IMR-90 (cell line): ENCODE data around the gene ZFP36L2. TPM values are rescaled to one million over a fixed set of nuclear protein-coding genes. Genes with fewer than 3 reads are reported as not detected.

ENCODE experiments used
- ATAC-seq: fragments of 200-7000 bp; cut with Tn5 transposase; 2 replicates; pipeline ENCODE4 v1.9.1; 2020; ENCODE audit warnings: low read depth, mild to moderate bottlenecking, moderate library complexity
- BruUV-seq: library from RNA; stranded (reverse); fragments of 400-500 nt; replicated peaks from 2 replicates; lab custom pipeline; 2021; lab: Mats Ljungman, UMichigan
- CTCF ChIA-PET: fragments of 300-600 bp; formaldehyde crosslinking; extraction: SDS; loops from one replicate; lab custom pipeline; 2021; ENCODE audit warnings: antibody characterized with exemption; lab: Yijun Ruan, JAX
- POLR2A ChIA-PET: fragments of 300-600 bp; sonication (Branson Sonifier 250); formaldehyde crosslinking; loops from one replicate; lab custom pipeline; 2022; ENCODE audit warnings: antibody characterized with exemption; ENCODE audit not compliant: unreplicated experiment; lab: Charles Lee
- DNase-seq: peaks from one replicate; pipeline ENCODE4 v3.0.0; 2013
- H2AFZ ChIP-seq: replicated peaks from 2 replicates; pipeline ENCODE3; 2013; ENCODE audit warnings: low read length, mild to moderate bottlenecking; ENCODE audit not compliant: poor library complexity
- H2AK5ac ChIP-seq: 2 replicates; pipeline ENCODE4 v1.6.1; 2013; ENCODE audit warnings: low read depth, low read length, inconsistent platforms
- H2AK9ac ChIP-seq: replicated peaks from 2 replicates; pipeline ENCODE3; 2013; ENCODE audit warnings: mild to moderate bottlenecking, low read depth, low read length, moderate library complexity; ENCODE audit not compliant: poor library complexity
- H2BK120ac ChIP-seq: 2 replicates; pipeline ENCODE4 v1.6.1; 2013; ENCODE audit warnings: low read depth, low read length, inconsistent platforms
- H2BK15ac ChIP-seq: 3 replicates; pipeline ENCODE4 v1.6.1; 2013; ENCODE audit warnings: low read depth, low read length, inconsistent platforms
- H2BK20ac ChIP-seq: 2 replicates; pipeline ENCODE4 v1.6.1; 2013; ENCODE audit warnings: low read depth, mild to moderate bottlenecking, inconsistent platforms, low read length, moderate library complexity
- H2BK5ac ChIP-seq: 2 replicates; pipeline ENCODE4 v1.6.1; 2013; ENCODE audit warnings: mild to moderate bottlenecking, low read depth, low read length, inconsistent platforms; ENCODE audit not compliant: poor library complexity, severe bottlenecking
- H3K14ac ChIP-seq: replicated peaks from 2 replicates; pipeline ENCODE4 v1.6.1; 2013; ENCODE audit warnings: low read depth, low read length, inconsistent platforms
- H3K18ac ChIP-seq: 2 replicates; pipeline ENCODE4 v1.6.1; 2013; ENCODE audit warnings: low read depth, low read length, control low read depth
- H3K23ac ChIP-seq: 2 replicates; pipeline ENCODE4 v1.6.1; 2013; ENCODE audit warnings: low read depth, low read length, inconsistent platforms
- H3K27ac ChIP-seq: 2 replicates; pipeline ENCODE4 v1.5.1; 2013; ENCODE audit warnings: mild to moderate bottlenecking, control low read depth, low read length; ENCODE audit not compliant: insufficient read depth
- H3K27me3 ChIP-seq: 2 replicates; pipeline ENCODE4 v1.6.1; 2013; ENCODE audit warnings: low read length; ENCODE audit not compliant: control insufficient read depth, insufficient read depth
- H3K36me3 ChIP-seq: 2 replicates; pipeline ENCODE4 v1.6.1; 2013; ENCODE audit warnings: low read length, mixed read lengths; ENCODE audit not compliant: control insufficient read depth, insufficient read depth
- H3K4ac ChIP-seq: 2 replicates; pipeline ENCODE4 v1.6.1; 2013; ENCODE audit warnings: low read depth, low read length, inconsistent platforms
- H3K4me1 ChIP-seq: 2 replicates; pipeline ENCODE4 v1.6.1; 2013; ENCODE audit warnings: low read length, mixed read lengths; ENCODE audit not compliant: control insufficient read depth, insufficient read depth
- H3K4me2 ChIP-seq: 2 replicates; pipeline ENCODE4 v1.6.1; 2013; ENCODE audit warnings: low read depth, mild to moderate bottlenecking, control low read depth, low read length, moderate library complexity
- H3K4me3 ChIP-seq: 2 replicates; pipeline ENCODE4 v1.5.1; 2013; ENCODE audit warnings: low read depth, mild to moderate bottlenecking, control low read depth, low read length, moderate library complexity; ENCODE audit not compliant: insufficient read depth
- H3K56ac ChIP-seq: 2 replicates; pipeline ENCODE4 v1.6.1; 2013; ENCODE audit warnings: low read length, inconsistent platforms; ENCODE audit not compliant: insufficient read depth; ENCODE audit errors: extremely low read depth
- H3K79me1 ChIP-seq, 2 experiments: 2 replicates each; pipeline ENCODE4 v1.6.1; 2013; ENCODE audit warnings: low read length in 2 of 2, inconsistent platforms in 1 of 2, low read depth in 1 of 2
- H3K9ac ChIP-seq: 2 replicates; pipeline ENCODE4 v1.6.1; 2013; ENCODE audit warnings: low read depth, low read length, control low read depth
- H3K9me1 ChIP-seq: 2 replicates; pipeline ENCODE4 v1.6.1; 2013; ENCODE audit warnings: low read length, inconsistent platforms; ENCODE audit not compliant: insufficient read depth
- H3K9me3 ChIP-seq: 2 replicates; pipeline ENCODE4 v1.6.1; 2013; ENCODE audit warnings: low read length; ENCODE audit not compliant: control insufficient read depth, insufficient read depth
- H4K20me1 ChIP-seq: 2 replicates; pipeline ENCODE4 v1.6.1; 2013; ENCODE audit warnings: low read length, inconsistent platforms; ENCODE audit not compliant: insufficient read depth
- H4K5ac ChIP-seq: 2 replicates; pipeline ENCODE4 v1.6.1; 2013; ENCODE audit warnings: mild to moderate bottlenecking, low read depth, low read length, control low read depth
- H4K8ac ChIP-seq, 2 experiments: 2 replicates each; pipeline ENCODE4 v1.6.1; 2013; ENCODE audit warnings: low read depth in 2 of 2, low read length in 2 of 2, control low read depth in 1 of 2, inconsistent platforms in 1 of 2
- H4K91ac ChIP-seq: 2 replicates; pipeline ENCODE4 v1.6.1; 2013; ENCODE audit warnings: low read depth, low read length, inconsistent platforms; ENCODE audit not compliant: insufficient read depth
- MAFK ChIP-seq: IDR thresholded peaks from 2 replicates; pipeline ENCODE4 v1.6.1; 2012; ENCODE audit warnings: low read depth, low read length, improper control_type of control experiment
- RAD21 ChIP-seq: IDR thresholded peaks from 2 replicates; pipeline ENCODE4 v1.6.1; 2012; ENCODE audit warnings: low read length, improper control_type of control experiment
- WGBS, 2 experiments: methylation state at CpG; one replicate each; pipeline versions ENCODE4 v1.1.5 to v1.1.7; 2013; ENCODE audit warnings: missing lambda C conversion rate in 2 of 2; ENCODE audit not compliant: insufficient read length in 1 of 2; ENCODE audit errors: extremely low coverage in 2 of 2; 5-methylcytosine and 5-hydroxymethylcytosine counted together
- dilution Hi-C: fragments of 300-500 bp; cut with HindIII; formaldehyde crosslinking; loops from one replicate; pipeline ENCODE4 v1.14.3; 2018; ENCODE audit warnings: low sequenced_read_pairs; ENCODE audit not compliant: unreplicated experiment
- in situ Hi-C: fragments of 300-500 bp; cut with MboI; formaldehyde crosslinking; loops from 3 replicates; pipeline ENCODE4 v1.14.3; 2019; ENCODE audit warnings: low sequenced_read_pairs, inconsistent platforms, mixed read lengths
- intact Hi-C: fragments of 100-400 bp; cut with micrococcal nuclease; formaldehyde crosslinking; loops from 2 replicates; pipeline ENCODE4 v1.10.0; 2022
- polyA plus RNA-seq, 3 experiments: library from polyadenylated mRNA; depleted of rRNA; stranded (reverse); fragments of >200 nt; gene quantifications; 2 replicates each; pipeline ENCODE4 v1.2.3, GENCODE V29; 2012; ENCODE audit warnings: low replicate concordance in 1 of 3
- total RNA-seq: library from RNA; depleted of rRNA; stranded (reverse); fragments of >200 nt; gene quantifications from 2 replicates; pipeline ENCODE4 v1.2.3, GENCODE V29; 2012

Gene ZFP36L2
- total and polyA plus RNA-seq, 2 of the 4 experiments (the other 2 are of a cell fraction), result 1.8 to 20.1 TPM

DNA sequence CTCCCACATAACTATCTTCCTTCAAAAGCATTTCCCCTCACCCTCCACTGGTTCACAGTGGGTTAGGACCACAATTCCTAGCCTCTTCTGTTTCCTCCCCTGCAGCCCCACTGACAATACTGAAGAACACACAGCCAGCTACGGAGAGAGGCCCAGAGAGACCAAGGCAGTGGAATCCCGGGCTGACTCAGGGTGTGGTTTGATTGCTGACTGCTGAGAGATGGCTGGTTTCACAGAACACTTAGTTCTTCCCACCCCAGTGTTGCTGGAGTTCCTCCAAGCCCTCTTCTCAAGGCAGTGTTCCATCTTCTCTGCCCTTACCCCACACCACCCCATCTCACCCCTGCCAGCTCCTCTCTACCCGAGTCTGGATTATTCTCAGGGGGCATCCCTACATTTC is 43.3 kb upstream of the ZFP36L2 start:
- peak overlapping the region; percentile 29; the same call in 1 of the 2 replicates for H3K4ac ChIP-seq
- intact Hi-C loops (no loop called here), dilution Hi-C loops (no loop called here), in situ Hi-C loops (no loop called here)
- no peak overlapping the region for H3K9ac ChIP-seq
- peak overlapping the region; percentile 6 for H2BK5ac ChIP-seq
- H2AK9ac ChIP-seq, result peak overlapping the region; percentile 23
- TF ChIP-seq RAD21 (0 out of 2 replicates have a peak, but pooled peaks have one; percentile 7), MAFK (no peak)
- no peak overlapping the region for H2BK20ac ChIP-seq
- H2AK5ac ChIP-seq, result peak overlapping the region; percentile 25; the same call in 1 of the 2 replicates
- H3K14ac ChIP-seq, result peak overlapping the region; percentile 52
- no peak overlapping the region for H3K4me2 ChIP-seq
- DNase-seq (peak; percentile 81), ATAC-seq (peak; percentile 48)
- H2BK15ac ChIP-seq, result no peak overlapping the region
- H3K9me1 ChIP-seq, result peaks cover 28% of the 10 kb centered on the region
- no peak overlapping the region for H4K91ac ChIP-seq
- H3K27me3 ChIP-seq, result no peaks in the 10 kb centered on the region; the same call in 1 of the 2 replicates
- CTCF ChIA-PET, result interaction anchor here (0.6 to 1.1 kb wide), 3 partner anchors 44 to 214 kb away, joined by 3 to 6 read pairs (median 3); no protein-coding TSS in a partner anchor
- no peaks in the 10 kb centered on the region for H3K36me3 ChIP-seq
- H3K79me1 ChIP-seq, result no peaks in the 10 kb centered on the region
- POLR2A ChIA-PET, result interaction anchor here (0.8 kb wide), 1 partner anchor 43 kb away, joined by 5 read pairs; the partner anchor contains the start of gene ZFP36L2
- no peak overlapping the region; the same call in 1 of the 2 replicates for H3K27ac ChIP-seq
- no peak overlapping the region for H3K4me3 ChIP-seq
- no TSS peak for BruUV-seq
- peaks cover 13% of the 10 kb centered on the region; the same call in 1 of the 2 replicates for H4K20me1 ChIP-seq
- H3K9me3 ChIP-seq, result no peaks in the 10 kb centered on the region
- H3K4me1 ChIP-seq, result peaks cover 29% of the 10 kb centered on the region
- peak overlapping the region; percentile 56 for H2AFZ ChIP-seq
- no peak overlapping the region for H3K23ac ChIP-seq
- peak overlapping the region in 1 of 2 experiments; percentile 19; a peak in 1 of 4 replicates for H4K8ac ChIP-seq
- no peak overlapping the region for H3K56ac ChIP-seq
- H4K5ac ChIP-seq, result no peak overlapping the region
- no peak overlapping the region for H3K18ac ChIP-seq
- no peak overlapping the region for H2BK120ac ChIP-seq
- WGBS, 2 experiments, result no CpG with 5 or more reads among the region's 3 CpGs
